ENCODE data around the gene USP31.

USP31 gene, protein sequence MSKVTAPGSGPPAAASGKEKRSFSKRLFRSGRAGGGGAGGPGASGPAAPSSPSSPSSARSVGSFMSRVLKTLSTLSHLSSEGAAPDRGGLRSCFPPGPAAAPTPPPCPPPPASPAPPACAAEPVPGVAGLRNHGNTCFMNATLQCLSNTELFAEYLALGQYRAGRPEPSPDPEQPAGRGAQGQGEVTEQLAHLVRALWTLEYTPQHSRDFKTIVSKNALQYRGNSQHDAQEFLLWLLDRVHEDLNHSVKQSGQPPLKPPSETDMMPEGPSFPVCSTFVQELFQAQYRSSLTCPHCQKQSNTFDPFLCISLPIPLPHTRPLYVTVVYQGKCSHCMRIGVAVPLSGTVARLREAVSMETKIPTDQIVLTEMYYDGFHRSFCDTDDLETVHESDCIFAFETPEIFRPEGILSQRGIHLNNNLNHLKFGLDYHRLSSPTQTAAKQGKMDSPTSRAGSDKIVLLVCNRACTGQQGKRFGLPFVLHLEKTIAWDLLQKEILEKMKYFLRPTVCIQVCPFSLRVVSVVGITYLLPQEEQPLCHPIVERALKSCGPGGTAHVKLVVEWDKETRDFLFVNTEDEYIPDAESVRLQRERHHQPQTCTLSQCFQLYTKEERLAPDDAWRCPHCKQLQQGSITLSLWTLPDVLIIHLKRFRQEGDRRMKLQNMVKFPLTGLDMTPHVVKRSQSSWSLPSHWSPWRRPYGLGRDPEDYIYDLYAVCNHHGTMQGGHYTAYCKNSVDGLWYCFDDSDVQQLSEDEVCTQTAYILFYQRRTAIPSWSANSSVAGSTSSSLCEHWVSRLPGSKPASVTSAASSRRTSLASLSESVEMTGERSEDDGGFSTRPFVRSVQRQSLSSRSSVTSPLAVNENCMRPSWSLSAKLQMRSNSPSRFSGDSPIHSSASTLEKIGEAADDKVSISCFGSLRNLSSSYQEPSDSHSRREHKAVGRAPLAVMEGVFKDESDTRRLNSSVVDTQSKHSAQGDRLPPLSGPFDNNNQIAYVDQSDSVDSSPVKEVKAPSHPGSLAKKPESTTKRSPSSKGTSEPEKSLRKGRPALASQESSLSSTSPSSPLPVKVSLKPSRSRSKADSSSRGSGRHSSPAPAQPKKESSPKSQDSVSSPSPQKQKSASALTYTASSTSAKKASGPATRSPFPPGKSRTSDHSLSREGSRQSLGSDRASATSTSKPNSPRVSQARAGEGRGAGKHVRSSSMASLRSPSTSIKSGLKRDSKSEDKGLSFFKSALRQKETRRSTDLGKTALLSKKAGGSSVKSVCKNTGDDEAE (N-terminal part only)

DNA sequence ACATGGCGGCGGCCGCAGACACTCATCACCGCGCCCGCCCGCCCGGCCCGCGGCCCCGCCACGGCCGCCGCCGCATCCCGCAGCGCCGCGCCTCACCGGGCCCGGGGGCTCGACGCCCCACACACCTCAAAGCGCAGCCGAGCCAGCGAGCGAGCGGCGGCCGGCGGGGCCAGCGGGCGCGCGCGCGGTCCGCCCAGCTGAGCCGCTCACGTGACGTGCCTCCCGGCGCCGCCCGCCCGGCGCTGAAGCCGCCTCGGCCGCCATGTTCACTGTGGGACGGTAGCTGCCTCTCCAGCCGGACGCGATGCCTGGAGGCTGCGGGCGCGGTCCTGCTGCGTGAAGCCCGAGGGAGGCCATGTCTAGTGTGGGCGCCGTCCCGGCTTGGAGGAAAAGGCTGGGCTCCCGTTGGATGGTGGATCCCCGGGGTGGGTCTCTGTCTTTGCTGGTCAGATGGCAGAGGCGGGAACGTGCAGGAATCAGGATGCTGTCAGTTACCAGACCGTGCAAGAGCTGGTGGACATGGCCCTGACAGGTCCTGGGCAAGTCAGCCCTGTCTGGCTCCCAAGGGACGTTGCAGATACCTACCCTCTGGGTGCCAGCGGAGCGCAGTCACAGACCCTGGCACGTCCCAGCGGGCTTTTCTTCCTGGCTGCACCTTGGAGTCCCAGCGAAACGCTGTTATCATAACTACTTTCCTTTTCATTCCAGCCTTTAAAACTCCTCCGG lies at the start of gene USP31:
Gene USP31, minus strand, starts transcription at position 186 of the 726 bp plus-strand sequence. Its CDS starts 182 bp downstream, at position 4.
- TF ChIP-seq, protein P1, sequence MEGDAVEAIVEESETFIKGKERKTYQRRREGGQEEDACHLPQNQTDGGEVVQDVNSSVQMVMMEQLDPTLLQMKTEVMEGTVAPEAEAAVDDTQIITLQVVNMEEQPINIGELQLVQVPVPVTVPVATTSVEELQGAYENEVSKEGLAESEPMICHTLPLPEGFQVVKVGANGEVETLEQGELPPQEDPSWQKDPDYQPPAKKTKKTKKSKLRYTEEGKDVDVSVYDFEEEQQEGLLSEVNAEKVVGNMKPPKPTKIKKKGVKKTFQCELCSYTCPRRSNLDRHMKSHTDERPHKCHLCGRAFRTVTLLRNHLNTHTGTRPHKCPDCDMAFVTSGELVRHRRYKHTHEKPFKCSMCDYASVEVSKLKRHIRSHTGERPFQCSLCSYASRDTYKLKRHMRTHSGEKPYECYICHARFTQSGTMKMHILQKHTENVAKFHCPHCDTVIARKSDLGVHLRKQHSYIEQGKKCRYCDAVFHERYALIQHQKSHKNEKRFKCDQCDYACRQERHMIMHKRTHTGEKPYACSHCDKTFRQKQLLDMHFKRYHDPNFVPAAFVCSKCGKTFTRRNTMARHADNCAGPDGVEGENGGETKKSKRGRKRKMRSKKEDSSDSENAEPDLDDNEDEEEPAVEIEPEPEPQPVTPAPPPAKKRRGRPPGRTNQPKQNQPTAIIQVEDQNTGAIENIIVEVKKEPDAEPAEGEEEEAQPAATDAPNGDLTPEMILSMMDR (conservative IDR thresholded peaks at IDR 0.05; ENCODE audit: low read depth, low read length): no peak
- DNase-seq (ENCODE audit: low read depth): peak; percentile 79
- H3K4me3 ChIP-seq (ENCODE audit: low read length): peak within 1 kb of the TSS; percentile 71

DNA sequence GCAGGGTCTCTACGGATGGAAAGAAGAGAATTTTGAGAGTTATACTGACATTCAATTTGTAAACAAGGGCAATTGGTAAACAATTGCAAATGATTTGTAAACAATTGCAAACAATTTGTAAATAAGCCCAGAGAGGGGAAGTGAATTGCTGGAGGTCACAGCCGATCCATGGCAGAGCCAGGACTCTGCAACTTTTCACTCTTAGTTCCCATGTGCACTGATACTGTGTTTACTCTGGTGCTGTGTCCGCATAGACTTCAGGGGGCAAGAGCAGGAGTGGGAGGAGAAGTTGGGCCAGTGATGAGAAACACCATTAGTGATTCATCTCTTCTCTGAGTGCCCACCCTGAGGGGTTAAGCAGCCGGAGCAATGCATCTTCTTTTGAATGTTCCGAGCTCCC lies 47.3 kb upstream of the USP31 start:
- no peak for DNase-seq (ENCODE audit: low read depth)
- TF ChIP-seq, protein P1 (conservative IDR thresholded peaks at IDR 0.05; ENCODE audit: low read depth, low read length): no peak

DNA sequence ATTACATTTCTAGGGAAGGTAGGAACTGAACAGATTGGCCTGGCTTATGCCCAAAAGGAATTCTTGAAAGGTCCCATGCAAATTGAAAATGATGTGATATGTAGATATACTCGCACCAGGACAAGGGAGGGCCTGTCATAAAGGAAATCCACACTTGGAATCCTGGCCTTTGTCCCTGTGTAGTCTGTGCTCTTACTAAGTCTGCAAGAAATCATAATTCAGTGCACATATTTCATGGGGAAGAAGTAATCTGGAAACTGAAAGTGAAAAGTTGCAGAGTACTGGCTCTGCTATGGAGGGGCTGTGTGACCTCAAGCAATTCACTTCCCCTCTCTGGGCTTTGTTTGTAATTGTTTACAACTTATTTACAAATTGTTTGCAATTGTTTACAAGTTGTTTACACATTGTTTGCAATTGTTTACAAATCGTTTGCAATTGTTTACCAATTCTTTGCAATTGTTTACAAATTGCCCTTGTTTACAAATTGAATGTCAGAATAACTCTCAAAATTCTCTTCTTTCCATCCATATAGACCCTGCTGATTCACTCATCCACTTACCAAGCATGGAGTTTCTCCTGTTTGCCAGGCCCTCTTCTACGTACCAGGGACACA lies 46.2 kb upstream of the USP31 start:
- DNase-seq (ENCODE audit: low read depth): no peak
- TF ChIP-seq, protein P1 (conservative IDR thresholded peaks at IDR 0.05; ENCODE audit: low read depth, low read length): no peak

More for the DNA sequence above, 47.3 kb upstream of the USP31 start:
- H3K4me3 ChIP-seq (ENCODE audit: low read length): no peak overlapping the region

GRCh38 chr16:23194497-23195221 lies 45.4 kb upstream of the USP31 start:
- no peak overlapping the region for H3K4me3 ChIP-seq (ENCODE audit: low read length)
- no peak for DNase-seq (ENCODE audit: low read depth)
- TF ChIP-seq, protein P1 (conservative IDR thresholded peaks at IDR 0.05; ENCODE audit: low read depth, low read length): no peak

More for the DNA sequence above, 46.2 kb upstream of the USP31 start:
- no peak overlapping the region for H3K4me3 ChIP-seq (ENCODE audit: low read length)

DNA sequence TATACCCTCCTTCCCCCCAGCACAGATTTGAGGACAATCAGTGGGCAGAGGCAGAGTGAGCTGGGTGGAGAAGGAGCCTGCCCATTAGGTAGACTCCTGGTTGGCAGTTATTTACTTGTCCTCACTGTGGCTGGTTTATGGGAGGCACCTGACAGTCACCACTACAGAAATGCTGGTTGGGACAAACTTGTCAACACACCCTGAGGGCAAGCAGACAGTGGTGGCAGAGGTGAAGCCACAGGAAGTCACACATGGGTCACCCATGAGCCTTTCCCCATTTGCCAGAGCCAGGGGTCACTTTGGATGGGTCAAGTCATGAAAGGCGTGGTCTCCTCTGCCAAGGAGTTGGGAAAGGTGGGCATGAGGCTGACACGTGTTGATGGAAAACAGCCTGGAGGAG lies 39.7 kb upstream of the USP31 start:
- H3K4me3 ChIP-seq (ENCODE audit: low read length): no peak overlapping the region
- no peak for DNase-seq (ENCODE audit: low read depth)
- TF ChIP-seq, protein P1 (conservative IDR thresholded peaks at IDR 0.05; ENCODE audit: low read depth, low read length): no peak
